DMS53 (cell line): Measurements from ENCODE around the gene METRN.

Experiments
- DNase-seq: peaks from one replicate; lab custom pipeline; 2025; lab: John Stamatoyannopoulos, UW

The METRN gene

DNA sequence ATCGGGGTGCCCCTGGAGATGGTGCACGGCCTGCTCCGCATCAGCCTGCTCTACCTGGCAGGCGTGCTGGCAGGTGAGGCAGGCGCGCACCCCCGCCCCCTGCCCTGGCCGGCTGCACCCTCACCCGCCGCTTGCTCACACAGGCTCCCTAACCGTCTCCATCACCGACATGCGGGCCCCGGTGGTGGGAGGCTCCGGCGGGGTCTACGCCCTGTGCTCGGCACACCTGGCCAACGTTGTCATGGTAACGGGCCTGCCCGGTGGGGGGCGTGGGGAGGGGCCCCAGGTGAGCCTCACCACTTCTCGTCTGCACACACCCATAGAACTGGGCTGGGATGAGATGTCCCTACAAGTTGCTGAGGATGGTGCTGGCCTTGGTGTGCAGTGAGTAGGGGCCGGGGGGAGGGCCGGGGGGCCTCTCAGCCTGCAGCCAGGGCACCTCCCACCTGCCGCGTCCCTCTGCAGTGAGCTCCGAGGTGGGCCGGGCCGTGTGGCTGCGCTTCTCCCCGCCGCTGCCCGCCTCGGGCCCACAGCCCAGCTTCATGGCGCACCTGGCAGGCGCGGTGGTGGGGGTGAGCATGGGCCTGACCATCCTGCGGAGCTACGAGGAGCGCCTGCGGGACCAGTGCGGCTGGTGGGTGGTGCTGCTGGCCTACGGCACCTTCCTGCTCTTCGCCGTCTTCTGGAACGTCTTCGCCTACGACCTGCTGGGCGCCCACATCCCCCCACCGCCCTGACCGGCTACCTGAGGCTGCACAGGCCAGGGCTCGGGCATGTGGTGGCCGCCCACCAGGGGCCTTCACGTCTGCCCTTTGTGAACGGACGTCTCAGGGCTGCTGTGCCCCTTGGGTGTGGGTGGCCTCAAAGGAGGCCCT, 37.4 kb upstream of the METRN start:
- no peak for DNase-seq

GRCh38 chr16:678209-678857, 36.6 kb upstream of the METRN start:
- DNase-seq = no peak

DNA sequence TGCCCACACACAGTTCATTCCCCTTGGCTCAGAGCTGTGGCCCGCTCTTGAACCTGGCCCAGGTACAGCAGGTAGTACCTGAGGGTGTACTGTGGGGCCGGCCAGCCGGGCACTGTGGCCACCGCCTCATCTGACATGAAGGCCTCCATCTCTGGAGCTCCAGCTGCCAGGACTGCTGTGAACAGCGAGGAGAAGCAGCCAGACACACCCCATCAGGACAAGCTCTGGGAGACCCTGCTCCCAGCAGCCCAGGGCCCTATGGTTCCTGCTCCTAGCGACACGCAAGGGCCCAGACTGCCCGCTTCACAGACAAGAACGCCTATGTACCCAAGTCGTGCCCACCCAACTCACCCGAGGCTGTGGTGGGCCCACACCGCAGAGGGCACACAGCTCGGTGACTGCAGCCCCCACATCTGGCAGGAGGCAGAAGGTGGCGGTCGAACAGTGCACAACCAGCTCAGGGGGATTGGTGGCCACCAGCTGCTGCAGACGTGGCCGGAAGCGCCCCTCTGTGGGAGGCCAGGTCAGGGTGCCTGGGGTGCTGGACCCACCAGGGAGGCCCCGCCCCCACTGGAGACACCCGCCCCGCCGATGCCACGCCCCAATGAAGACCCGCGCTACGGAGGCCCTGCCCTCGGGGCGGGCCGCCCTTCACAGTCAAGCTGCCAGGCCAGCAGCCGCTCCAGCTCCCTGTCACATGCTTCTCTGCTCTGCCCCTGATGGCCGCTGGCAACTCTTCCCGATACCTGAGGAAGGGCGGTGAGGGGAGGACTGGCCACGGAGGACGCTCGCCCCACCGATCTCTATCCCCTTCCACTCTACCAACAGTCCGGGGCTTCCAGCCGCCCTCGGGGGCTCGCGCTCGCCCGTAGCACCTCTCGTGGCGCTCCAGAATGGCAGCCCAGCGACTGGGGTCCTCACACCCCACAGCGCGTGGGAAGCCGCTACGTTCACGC, 35.8 kb upstream of the METRN start:
- DNase-seq = peak; percentile 92

DNA sequence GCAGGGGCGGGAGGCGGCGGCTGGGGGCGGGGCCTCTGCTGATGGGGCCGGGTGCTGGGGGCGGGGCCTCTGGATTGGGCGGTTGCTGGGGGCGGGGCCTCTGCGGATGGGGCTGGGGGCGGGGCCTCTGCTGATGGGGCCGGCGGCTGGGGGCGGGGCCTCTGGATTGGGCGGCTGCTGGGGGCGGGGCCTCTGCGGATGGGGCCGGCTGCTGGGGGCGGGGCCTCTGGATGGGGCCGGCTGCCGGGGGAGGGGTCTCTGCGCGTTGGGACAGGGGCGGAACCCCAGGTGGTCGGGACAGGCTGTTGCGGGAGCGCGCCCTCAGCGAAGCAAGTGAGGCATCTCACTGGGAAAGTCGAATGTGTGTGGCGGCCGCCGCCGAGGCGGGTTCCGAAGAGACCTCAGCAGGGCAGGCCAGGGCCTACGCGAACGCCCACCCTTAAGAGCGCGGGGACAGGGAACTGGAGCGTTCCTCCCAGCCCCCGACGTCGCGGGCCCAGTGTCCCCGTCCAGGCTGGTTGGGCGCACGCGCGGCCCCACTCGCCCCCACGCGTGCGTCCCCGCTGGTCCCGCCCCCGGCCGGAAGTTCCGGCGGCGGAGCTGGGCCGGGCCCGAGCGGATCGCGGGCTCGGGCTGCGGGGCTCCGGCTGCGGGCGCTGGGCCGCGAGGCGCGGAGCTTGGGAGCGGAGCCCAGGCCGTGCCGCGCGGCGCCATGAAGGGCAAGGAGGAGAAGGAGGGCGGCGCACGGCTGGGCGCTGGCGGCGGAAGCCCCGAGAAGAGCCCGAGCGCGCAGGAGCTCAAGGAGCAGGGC, 34.9 kb upstream of the METRN start, which contains the start of gene STUB1:
TSS of gene STUB1 (plus strand) at position 597 of the 811 bp plus-strand sequence. CDS start at position 713, 116 bp downstream.
- DNase-seq = peak; percentile 93

DNA sequence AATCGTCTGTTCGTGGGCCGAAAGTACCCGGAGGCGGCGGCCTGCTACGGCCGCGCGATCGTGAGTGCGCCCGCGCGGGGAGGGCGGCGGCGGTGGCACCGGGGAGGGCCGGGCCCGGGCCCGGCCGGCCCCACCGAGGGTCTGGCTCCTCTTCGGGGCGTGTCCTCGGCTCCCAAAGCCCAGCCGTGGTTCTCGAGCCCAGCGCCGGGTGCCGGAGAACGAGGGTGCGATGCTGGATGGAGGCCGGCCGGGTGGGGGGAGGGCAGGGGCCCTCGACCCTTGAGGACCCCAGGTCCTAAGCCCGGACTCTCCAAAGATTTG, 34.3 kb upstream of the METRN start:
- DNase-seq = no peak

GRCh38 chr16:680967-681745, 33.8 kb upstream of the METRN start:
- DNase-seq = peak; percentile 64

- DNase-seq = no peak
Measured at GRCh38 chr16:681746-682427, 33.0 kb upstream of the METRN start.

DNA sequence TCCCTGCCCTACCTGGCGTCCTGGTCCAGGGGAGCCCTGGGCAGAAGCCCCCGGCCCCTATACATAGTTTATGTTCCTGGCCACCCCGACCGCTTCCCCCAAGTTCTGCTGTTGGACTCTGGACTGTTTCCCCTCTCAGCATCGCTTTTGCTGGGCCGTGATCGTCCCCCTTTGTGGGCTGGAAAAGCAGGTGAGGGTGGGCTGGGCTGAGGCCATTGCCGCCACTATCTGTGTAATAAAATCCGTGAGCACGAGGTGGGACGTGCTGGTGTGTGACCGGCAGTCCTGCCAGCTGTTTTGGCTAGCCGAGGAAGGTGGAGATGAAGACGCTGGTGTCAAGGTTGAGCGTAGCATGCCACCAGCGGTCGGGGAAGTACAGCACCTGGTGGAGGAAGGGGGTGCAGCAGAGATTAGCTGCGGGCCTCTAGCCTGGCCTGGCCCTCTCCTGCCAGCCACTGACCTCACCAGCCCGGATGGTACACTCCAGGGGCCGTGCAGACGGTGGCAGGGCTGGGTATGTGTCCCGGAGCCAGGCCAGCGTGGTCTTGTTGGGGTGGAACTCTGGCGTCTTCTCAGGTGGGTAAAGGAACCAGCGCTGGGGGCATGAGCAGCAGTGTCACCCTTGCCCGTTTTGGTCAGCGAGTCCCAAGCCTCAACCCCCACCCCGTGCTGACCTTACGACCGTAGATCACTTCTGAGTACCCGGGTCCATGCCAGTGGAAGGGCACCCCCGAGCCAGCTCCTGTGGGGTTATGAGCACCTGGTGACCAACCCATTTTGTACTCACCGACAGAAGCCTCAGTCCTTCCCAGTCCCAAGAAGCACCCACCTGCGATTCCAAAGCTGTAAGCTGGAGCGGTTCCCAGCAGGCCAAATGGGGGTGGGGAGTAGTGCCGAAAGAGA, 32.2 kb upstream of the METRN start:
- DNase-seq = no peak

- peak; percentile 72 for DNase-seq
Measured at GRCh38 chr16:683396-684070, 31.4 kb upstream of the METRN start.

DNA sequence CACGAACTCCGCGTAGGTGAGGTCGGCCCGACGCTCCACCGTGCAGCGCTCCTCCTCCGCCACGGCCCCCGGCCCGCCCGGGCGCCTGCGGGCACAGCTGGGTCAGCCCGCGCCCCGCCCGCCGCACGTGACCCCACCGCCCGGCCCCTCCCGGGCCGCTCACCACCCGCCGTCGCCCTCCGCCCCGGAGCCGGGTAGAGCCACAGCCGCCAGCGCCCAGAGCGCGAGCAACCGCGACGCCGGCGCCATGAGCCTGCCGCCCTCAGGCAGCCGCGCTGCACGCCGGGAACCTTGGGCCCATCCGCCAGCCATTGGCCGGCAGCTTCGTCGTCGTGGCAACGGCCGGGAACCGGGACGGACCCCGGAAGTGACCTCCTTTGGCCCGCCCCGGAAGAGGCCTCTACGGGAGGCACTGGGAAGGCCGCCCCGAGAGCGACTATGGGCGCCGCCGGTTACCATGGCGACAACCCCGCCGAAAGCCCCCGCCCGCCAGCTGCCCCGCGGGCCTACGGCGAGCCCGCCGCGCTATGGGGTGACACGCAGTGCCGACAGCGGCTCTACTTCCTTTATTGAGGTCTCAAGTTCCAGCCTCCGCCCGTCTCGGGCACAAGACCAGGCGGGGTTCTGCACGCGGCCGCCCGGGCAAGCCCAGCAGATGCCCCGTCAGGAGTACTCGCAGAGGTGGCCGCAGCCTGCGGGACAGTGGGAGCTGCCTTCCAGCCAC, 30.7 kb upstream of the METRN start, which contains the start of gene JMJD8:
TSS of gene JMJD8 (minus strand) at position 264 of the 724 bp plus-strand sequence. CDS start at position 249, 15 bp downstream.
- DNase-seq = peak; percentile 98

DNA sequence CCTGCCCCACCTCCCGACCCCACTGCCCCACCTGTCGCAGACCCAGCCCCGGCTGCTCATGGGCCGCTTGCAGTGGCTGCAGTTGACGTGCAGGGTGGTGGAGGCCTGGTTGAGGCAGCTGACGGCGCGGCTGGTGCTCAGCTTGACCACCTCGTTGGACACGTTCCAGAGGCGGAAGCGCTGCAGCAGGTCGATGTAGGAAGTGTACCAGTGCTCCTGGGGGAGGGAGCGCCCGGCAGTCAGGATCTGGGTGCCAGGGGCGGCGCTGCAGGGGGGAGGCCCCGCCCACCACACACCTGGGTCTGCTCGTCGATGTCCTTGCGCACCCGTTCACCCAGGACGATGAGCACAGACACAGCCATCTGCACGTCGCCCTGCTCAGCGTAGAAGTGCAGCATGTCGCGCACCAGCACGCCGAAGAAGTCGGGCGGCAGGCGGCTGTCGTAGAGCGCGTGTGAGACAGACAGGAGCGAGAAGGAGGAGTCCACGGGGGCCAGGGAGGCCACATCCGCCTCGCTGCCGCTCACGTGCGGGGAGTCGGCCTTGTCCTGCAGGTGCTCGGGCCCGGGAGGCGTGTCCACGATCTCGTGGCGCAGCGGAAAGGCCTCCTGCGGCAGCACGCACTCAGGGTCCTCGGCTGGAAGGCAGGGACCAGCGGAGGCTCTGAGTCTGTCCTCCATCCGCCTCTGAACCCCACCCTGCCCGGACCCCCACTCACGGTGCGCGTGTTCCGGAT, 29.8 kb upstream of the METRN start:
- DNase-seq = peak; percentile 96

- peak; percentile 86 for DNase-seq
Measured at GRCh38 chr16:685967-686366, 29.0 kb upstream of the METRN start.

DNA sequence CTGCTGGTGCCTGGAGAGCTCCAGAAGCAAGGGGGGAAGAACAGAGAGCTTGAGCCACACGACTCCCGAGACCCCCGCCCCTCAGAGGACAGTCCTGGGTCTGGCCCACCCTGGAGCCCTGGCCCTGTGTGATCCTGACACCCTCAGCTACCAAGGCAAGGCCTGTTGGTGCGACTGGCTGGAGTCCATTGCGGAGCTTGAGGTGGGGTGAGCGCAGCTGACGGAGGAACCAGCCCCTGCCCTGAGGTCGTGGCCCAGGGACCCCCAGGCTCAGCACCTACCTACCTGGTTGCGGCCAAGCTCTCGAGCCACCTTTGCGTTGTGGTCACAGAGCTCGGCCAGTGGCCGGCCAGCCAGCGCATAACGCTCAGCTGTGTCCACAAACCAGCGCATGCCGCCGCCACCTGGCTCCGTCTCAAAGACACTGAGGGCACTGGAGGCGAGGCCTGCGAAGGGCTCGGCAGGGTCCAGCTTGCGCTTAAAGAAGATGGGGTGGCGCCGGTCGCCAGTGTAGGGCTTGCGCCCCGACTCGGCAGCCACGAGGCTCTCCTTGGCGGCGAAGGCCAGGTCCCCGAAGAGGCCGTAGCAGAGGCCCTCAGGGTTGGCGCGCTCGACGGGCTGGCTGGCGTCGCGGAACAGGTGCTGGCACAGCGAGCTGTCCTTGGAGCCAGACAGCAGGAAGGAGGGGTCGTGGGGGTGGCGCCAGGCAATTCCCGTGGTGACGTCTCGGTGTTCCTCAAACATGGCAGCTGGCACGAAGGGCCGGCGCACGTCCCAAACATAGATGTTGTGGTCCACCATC, 28.3 kb upstream of the METRN start:
- no peak for DNase-seq

- no peak for DNase-seq
Measured at GRCh38 chr16:687499-687898, 27.4 kb upstream of the METRN start.

DNA sequence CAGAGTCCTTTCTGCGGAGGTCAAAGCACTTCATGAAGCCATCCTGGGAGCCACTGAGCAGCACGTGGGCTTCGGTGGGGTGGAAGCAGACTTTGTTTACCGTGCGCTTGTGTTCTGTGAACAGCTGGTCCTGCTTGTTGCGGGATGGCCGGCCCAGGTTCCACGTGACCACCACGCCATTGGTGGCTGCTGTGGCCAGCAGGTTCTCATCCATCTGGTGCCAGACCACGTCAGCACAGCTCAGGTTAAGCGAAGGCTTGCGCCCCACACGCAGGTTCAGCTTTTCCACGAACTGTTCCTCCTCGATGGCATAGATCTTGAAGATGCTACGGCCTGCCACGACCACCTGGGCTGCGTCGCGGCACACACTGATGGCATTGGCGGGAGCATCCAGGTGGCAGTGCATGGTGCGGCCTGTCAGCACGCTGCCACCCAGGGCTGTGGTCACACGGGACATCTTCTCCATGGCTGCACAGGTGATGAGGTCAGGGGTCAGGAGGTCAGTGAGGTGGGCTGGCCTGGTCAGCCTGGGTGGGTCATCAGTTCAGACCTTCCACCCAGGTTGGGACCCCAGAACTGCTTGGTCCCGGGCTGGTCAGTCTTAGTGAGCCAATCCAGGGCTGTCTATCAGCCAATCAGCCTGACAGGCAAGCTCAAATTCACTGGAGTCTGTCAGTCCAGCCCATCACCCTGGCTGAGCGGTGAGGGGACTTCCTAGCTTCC, 25.6 kb upstream of the METRN start:
- peak; percentile 51 for DNase-seq
